Liver (tissue), 3 donors: ENCODE measurements around the gene FASN.

Source experiments
- ATF3 ChIP-seq: IDR thresholded peaks from 2 replicates; pipeline ENCODE4 v1.6.1; 2016; ENCODE audit warnings: antibody characterized with exemption
- HNF4A ChIP-seq, 2 donors: conservative IDR thresholded peaks; 2 replicates each; pipeline ENCODE4 v1.6.1; 2016; ENCODE audit warnings: antibody characterized with exemption in 2 of 2, mild to moderate bottlenecking in 2 of 2
- NR2F2 ChIP-seq: IDR thresholded peaks from 2 replicates; pipeline ENCODE4 v1.6.1; 2016; ENCODE audit warnings: antibody characterized with exemption
- RAD21 ChIP-seq, 2 donors: IDR thresholded peaks; 2 replicates each; pipeline ENCODE4 v1.6.1; 2016; ENCODE audit warnings: antibody characterized with exemption in 2 of 2, mild to moderate bottlenecking in 2 of 2
- REST ChIP-seq: IDR thresholded peaks from 2 replicates; pipeline ENCODE4 v1.6.1; 2016; ENCODE audit warnings: antibody characterized with exemption, mild to moderate bottlenecking
- RXRA ChIP-seq, 2 donors: IDR thresholded peaks; 2 replicates each; pipeline ENCODE4 v1.6.1; 2017 to 2018; ENCODE audit warnings: antibody characterized with exemption in 2 of 2, mild to moderate bottlenecking in 1 of 2
- SP1 ChIP-seq: IDR thresholded peaks from 2 replicates; pipeline ENCODE4 v1.6.1; 2018; ENCODE audit warnings: antibody characterized with exemption, mild to moderate bottlenecking
- TAF1 ChIP-seq: conservative IDR thresholded peaks from 2 replicates; pipeline ENCODE4 v1.6.1; 2016; ENCODE audit warnings: antibody characterized with exemption, mild to moderate bottlenecking
- TF ChIP-seq, protein P1 (sequence below): fragments of 150-350 bp; IDR thresholded peaks from 2 replicates; pipeline ENCODE4 v1.5.1; 2017; ENCODE audit warnings: improper control_type of control experiment, low read depth, low read length; ENCODE audit not compliant: missing input control
- TF ChIP-seq, protein P2 (sequence below): IDR thresholded peaks from 2 replicates; pipeline ENCODE4 v1.6.1; 2016; ENCODE audit warnings: antibody characterized with exemption
- TF ChIP-seq, protein P3 (sequence below): IDR thresholded peaks from 2 replicates; pipeline ENCODE4 v1.6.1; 2016; ENCODE audit warnings: antibody characterized with exemption
- donor health status: healthy.
- donor health status: healthy.

- TF ChIP-seq, protein P1, sequence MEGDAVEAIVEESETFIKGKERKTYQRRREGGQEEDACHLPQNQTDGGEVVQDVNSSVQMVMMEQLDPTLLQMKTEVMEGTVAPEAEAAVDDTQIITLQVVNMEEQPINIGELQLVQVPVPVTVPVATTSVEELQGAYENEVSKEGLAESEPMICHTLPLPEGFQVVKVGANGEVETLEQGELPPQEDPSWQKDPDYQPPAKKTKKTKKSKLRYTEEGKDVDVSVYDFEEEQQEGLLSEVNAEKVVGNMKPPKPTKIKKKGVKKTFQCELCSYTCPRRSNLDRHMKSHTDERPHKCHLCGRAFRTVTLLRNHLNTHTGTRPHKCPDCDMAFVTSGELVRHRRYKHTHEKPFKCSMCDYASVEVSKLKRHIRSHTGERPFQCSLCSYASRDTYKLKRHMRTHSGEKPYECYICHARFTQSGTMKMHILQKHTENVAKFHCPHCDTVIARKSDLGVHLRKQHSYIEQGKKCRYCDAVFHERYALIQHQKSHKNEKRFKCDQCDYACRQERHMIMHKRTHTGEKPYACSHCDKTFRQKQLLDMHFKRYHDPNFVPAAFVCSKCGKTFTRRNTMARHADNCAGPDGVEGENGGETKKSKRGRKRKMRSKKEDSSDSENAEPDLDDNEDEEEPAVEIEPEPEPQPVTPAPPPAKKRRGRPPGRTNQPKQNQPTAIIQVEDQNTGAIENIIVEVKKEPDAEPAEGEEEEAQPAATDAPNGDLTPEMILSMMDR, result no peak
- TF ChIP-seq RAD21 (IDR thresholded peaks at IDR 0.05) (no peak), RXRA (IDR thresholded peaks at IDR 0.05) (no peak), HNF4A (conservative IDR thresholded peaks at IDR 0.05) (no peak), TAF1 (no peak), REST (no peak), SP1 (no peak), NR2F2 (no peak), ATF3 (no peak)
- TF ChIP-seq, protein P2, sequence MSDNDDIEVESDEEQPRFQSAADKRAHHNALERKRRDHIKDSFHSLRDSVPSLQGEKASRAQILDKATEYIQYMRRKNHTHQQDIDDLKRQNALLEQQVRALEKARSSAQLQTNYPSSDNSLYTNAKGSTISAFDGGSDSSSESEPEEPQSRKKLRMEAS, result no peak
- TF ChIP-seq, protein P3, sequence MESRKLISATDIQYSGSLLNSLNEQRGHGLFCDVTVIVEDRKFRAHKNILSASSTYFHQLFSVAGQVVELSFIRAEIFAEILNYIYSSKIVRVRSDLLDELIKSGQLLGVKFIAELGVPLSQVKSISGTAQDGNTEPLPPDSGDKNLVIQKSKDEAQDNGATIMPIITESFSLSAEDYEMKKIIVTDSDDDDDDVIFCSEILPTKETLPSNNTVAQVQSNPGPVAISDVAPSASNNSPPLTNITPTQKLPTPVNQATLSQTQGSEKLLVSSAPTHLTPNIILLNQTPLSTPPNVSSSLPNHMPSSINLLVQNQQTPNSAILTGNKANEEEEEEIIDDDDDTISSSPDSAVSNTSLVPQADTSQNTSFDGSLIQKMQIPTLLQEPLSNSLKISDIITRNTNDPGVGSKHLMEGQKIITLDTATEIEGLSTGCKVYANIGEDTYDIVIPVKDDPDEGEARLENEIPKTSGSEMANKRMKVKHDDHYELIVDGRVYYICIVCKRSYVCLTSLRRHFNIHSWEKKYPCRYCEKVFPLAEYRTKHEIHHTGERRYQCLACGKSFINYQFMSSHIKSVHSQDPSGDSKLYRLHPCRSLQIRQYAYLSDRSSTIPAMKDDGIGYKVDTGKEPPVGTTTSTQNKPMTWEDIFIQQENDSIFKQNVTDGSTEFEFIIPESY, result no peak
These were observed 23.9 kb upstream of the FASN start for GRCh38 chr17:82121660-82122629.
